ENCODE data around the gene SLC37A1.

The SLC37A1 gene

DNA sequence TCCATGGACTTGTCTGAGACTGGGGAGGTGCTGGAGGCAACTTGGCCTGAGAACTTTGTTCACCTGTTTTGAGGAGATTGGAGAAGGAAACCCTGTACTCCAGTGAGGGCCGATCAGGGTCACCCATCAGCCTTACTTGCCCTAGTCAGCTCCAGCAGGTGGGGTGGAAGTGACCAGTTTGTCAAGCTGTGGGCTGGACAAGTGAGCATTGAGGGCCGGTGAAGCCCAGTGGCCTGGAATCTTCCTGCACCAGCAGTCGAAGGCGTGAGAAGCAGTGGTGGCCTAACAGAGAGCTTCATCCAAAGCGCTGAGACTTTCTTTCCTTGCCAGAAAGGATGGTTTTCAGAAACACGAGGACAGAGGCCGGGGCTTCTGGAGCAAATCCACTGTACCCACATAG lies 9.6 kb downstream of the SLC37A1 start:
- WGBS (ENCODE audit: extremely low coverage, insufficient coverage, low lambda C conversion rate), result no CpG with 5 or more reads among the region's 7 CpGs
- Histone ChIP-seq H3K4me2 (ENCODE audit: low read length) (no peak overlapping the region), H2BK5ac (ENCODE audit: low read length) (no peak overlapping the region), H3K36me3 (ENCODE audit: control insufficient read depth, insufficient read depth, low read length) (no peaks in the 10 kb centered on the region), H3K27me3 (ENCODE audit: insufficient read depth, low read length, poor library complexity) (no peaks in the 10 kb centered on the region), H3K23ac (ENCODE audit: low read length) (no peak overlapping the region), H2BK15ac (replicated peaks; ENCODE audit: low read depth) (no peak overlapping the region), H3K4me1 (ENCODE audit: control insufficient read depth, low read depth, low read length) (peaks cover 6% of the 10 kb centered on the region), H2AK5ac (ENCODE audit: low read length) (peak overlapping the region; percentile 30), H3K27ac (ENCODE audit: low read depth, low read length) (no peak overlapping the region), H4K8ac (ENCODE audit: low read depth, low read length) (no peak overlapping the region), H3K56ac (ENCODE audit: low read length) (no peak overlapping the region), H3K79me2 (ENCODE audit: control insufficient read depth, insufficient read depth, low read length) (no peaks in the 10 kb centered on the region), H2BK120ac (ENCODE audit: low read depth, low read length) (no peak overlapping the region), H3K4me3 (ENCODE audit: low read length) (no peak overlapping the region), H4K5ac (ENCODE audit: low read length) (no peak overlapping the region), H3K79me1 (ENCODE audit: low read length) (no peaks in the 10 kb centered on the region), H3K9ac (ENCODE audit: low read length) (no peak overlapping the region), H3K18ac (ENCODE audit: low read length) (no peak overlapping the region), H3K4ac (ENCODE audit: low read depth, low read length) (no peak overlapping the region)
- DNase-seq, result no peak

DNA sequence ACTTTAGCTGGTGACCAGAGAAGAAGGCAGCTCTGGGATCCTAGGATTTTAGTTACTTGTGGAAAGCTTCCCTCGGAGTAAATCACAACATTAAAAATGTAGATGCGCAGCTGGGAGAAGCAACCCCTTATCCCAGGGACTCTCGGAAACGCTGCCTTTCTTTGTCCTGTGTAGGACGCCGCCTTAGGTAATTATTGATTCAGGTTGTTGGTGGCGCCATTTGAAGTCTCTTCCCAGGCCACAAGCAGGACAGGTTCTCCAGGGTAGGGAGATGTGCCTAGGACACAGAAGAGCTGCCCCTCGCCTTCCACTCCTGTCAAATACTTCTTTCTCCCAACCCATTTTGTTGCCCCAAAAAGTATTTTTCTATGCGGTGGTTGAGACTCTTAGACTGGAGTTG lies 10.3 kb downstream of the SLC37A1 start:
- Histone ChIP-seq H2BK5ac (ENCODE audit: low read length) (no peak overlapping the region), H3K4me2 (ENCODE audit: low read length) (no peak overlapping the region), H3K4me3 (ENCODE audit: low read length) (no peak overlapping the region), H3K4ac (ENCODE audit: low read depth, low read length) (no peak overlapping the region), H2BK15ac (replicated peaks; ENCODE audit: low read depth) (no peak overlapping the region), H4K8ac (ENCODE audit: low read depth, low read length) (no peak overlapping the region), H3K79me2 (ENCODE audit: control insufficient read depth, insufficient read depth, low read length) (no peaks in the 10 kb centered on the region), H3K27me3 (ENCODE audit: insufficient read depth, low read length, poor library complexity) (no peaks in the 10 kb centered on the region), H3K23ac (ENCODE audit: low read length) (no peak overlapping the region), H3K18ac (ENCODE audit: low read length) (no peak overlapping the region), H3K9ac (ENCODE audit: low read length) (no peak overlapping the region), H2AK5ac (ENCODE audit: low read length) (no peak overlapping the region), H3K4me1 (ENCODE audit: control insufficient read depth, low read depth, low read length) (peaks cover 6% of the 10 kb centered on the region), H3K27ac (ENCODE audit: low read depth, low read length) (no peak overlapping the region), H4K5ac (ENCODE audit: low read length) (no peak overlapping the region), H3K36me3 (ENCODE audit: control insufficient read depth, insufficient read depth, low read length) (no peaks in the 10 kb centered on the region), H3K56ac (ENCODE audit: low read length) (no peak overlapping the region), H3K79me1 (ENCODE audit: low read length) (no peaks in the 10 kb centered on the region), H2BK120ac (ENCODE audit: low read depth, low read length) (no peak overlapping the region)
- DNase-seq, result no peak
- WGBS (ENCODE audit: extremely low coverage, insufficient coverage, low lambda C conversion rate), result no CpG with 5 or more reads among the region's 9 CpGs

DNA sequence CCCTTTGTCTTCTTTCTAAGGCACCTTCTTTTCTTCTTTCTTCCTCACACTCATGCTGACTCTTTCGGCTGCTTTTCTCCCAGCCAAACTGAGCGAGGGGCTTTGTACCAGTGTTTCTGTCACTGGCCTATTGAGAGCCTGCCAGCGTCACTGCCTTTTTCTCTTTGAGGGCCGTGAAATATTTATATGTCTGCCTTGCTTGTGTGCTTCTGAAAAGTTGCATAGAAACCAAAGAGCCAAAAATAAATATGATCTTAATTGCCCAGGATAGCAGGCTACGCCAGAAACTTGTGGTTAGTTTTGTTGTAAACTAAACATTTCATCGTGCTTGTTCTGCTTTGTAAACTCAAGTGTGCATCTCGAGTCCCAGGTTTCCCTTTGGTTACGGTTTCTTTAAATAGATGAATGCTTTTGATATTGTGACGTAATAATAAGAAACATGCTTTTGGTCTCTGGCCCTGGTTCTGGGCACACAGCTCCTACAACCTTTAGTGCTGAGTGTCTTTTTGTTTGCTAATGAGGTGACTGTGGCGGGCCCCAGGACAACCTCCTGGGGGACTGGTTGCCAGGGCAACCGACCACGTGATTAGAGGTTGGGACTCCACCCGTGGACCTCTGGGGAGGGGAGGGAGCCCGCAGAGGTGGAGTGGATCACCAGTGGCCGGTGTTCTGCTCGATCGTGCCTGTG lies 10.8 kb downstream of the SLC37A1 start:
- DNase-seq, result peak; percentile 82
- no CpG with 5 or more reads among the region's 17 CpGs for WGBS (ENCODE audit: extremely low coverage, insufficient coverage, low lambda C conversion rate)
- Histone ChIP-seq H2AK5ac (ENCODE audit: low read length) (no peak overlapping the region), H4K8ac (ENCODE audit: low read depth, low read length) (no peak overlapping the region), H2BK15ac (replicated peaks; ENCODE audit: low read depth) (no peak overlapping the region), H4K5ac (ENCODE audit: low read length) (no peak overlapping the region), H2BK5ac (ENCODE audit: low read length) (no peak overlapping the region), H3K79me1 (ENCODE audit: low read length) (no peaks in the 10 kb centered on the region), H3K23ac (ENCODE audit: low read length) (no peak overlapping the region), H3K18ac (ENCODE audit: low read length) (no peak overlapping the region), H2BK120ac (ENCODE audit: low read depth, low read length) (no peak overlapping the region), H3K4me1 (ENCODE audit: control insufficient read depth, low read depth, low read length) (peaks cover 6% of the 10 kb centered on the region), H3K9ac (ENCODE audit: low read length) (peak overlapping the region; percentile 44), H3K79me2 (ENCODE audit: control insufficient read depth, insufficient read depth, low read length) (no peaks in the 10 kb centered on the region), H3K4ac (ENCODE audit: low read depth, low read length) (no peak overlapping the region), H3K27me3 (ENCODE audit: insufficient read depth, low read length, poor library complexity) (no peaks in the 10 kb centered on the region), H3K36me3 (ENCODE audit: control insufficient read depth, insufficient read depth, low read length) (no peaks in the 10 kb centered on the region), H3K27ac (ENCODE audit: low read depth, low read length) (no peak overlapping the region), H3K4me3 (ENCODE audit: low read length) (no peak overlapping the region), H3K56ac (ENCODE audit: low read length) (peak overlapping the region; percentile 65), H3K4me2 (ENCODE audit: low read length) (peak overlapping the region; percentile 44)

DNA sequence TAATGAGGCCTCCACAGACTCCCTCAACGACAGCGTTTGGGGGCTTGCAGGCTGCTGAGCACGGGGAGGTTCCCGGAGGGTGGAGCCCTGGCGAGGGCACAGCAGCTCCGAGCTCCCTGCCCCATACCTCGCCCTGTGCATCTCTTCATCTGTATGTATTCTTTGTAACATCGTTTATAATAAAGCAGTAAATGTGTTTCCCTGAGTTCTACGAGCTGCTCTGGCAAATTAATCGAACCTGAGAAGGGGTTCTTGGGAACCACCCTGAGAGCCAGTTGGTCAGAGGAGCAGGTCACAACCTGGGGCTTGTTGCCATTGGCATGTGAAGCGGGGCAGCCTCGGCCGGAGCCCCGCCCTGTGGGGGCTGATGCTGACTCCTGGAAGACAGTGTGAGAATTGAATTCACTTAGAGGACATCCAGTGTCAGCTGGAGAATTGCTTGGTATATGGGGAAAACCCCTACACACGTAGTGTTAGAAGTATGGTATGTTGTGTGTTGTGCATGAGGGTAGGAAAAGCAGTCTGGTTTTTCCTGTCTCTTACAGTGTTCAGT lies 11.5 kb downstream of the SLC37A1 start:
- Histone ChIP-seq H2AK5ac (ENCODE audit: low read length) (no peak overlapping the region), H3K4me1 (ENCODE audit: control insufficient read depth, low read depth, low read length) (peaks cover 6% of the 10 kb centered on the region), H3K36me3 (ENCODE audit: control insufficient read depth, insufficient read depth, low read length) (no peaks in the 10 kb centered on the region), H4K8ac (ENCODE audit: low read depth, low read length) (no peak overlapping the region), H3K4ac (ENCODE audit: low read depth, low read length) (no peak overlapping the region), H3K79me2 (ENCODE audit: control insufficient read depth, insufficient read depth, low read length) (no peaks in the 10 kb centered on the region), H3K23ac (ENCODE audit: low read length) (no peak overlapping the region), H3K27ac (ENCODE audit: low read depth, low read length) (no peak overlapping the region), H3K4me2 (ENCODE audit: low read length) (peak overlapping the region; percentile 44), H2BK15ac (replicated peaks; ENCODE audit: low read depth) (no peak overlapping the region), H3K79me1 (ENCODE audit: low read length) (no peaks in the 10 kb centered on the region), H3K27me3 (ENCODE audit: insufficient read depth, low read length, poor library complexity) (no peaks in the 10 kb centered on the region), H2BK5ac (ENCODE audit: low read length) (no peak overlapping the region), H3K9ac (ENCODE audit: low read length) (peak overlapping the region; percentile 44), H2BK120ac (ENCODE audit: low read depth, low read length) (no peak overlapping the region), H3K18ac (ENCODE audit: low read length) (no peak overlapping the region), H3K4me3 (ENCODE audit: low read length) (no peak overlapping the region), H3K56ac (ENCODE audit: low read length) (peak overlapping the region; percentile 65), H4K5ac (ENCODE audit: low read length) (no peak overlapping the region)
- no CpG with 5 or more reads among the region's 15 CpGs for WGBS (ENCODE audit: extremely low coverage, insufficient coverage, low lambda C conversion rate)
- DNase-seq, result peak; percentile 49

DNA sequence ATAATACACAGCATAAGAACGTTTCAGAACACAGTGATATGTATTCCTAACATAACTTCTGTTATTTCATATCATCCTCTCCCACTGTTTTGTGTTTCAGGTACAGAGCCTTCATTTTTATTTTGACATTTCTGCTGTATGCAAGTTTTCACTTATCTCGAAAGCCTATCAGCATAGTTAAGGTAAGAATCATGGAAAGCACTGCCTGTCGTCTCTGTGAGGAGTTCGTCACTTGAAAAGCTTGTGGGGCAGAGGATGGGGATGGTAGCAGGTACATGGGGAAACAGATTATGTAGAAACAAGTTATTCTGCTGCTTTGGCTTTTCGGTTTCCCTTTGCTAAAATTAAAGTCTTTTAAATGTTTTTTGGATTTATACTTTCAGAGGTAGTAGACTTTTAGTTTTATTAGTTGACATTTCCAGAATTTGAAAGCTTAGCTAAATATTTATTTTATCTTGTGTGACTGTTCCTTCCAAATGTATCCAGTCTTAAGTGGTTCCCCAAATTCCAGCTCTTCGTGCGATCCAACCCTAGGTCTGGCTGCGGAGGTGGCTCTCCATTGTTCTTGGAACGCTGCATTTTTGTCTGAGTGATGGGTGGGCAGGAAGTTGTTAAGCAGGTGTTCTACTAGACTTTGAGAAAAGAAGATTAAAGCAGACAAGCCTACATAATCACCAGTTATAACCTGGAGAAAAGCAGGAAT lies 12.2 kb downstream of the SLC37A1 start:
- H3K36me3 ChIP-seq (ENCODE audit: control insufficient read depth, insufficient read depth, low read length), result no peaks in the 10 kb centered on the region
- no peaks in the 10 kb centered on the region for H3K79me2 ChIP-seq (ENCODE audit: control insufficient read depth, insufficient read depth, low read length)
- H3K4me3 ChIP-seq (ENCODE audit: low read length), result no peak overlapping the region
- no peaks in the 10 kb centered on the region for H3K27me3 ChIP-seq (ENCODE audit: insufficient read depth, low read length, poor library complexity)
- H3K9ac ChIP-seq (ENCODE audit: low read length), result no peak overlapping the region
- no peak overlapping the region for H3K27ac ChIP-seq (ENCODE audit: low read depth, low read length)
- peaks cover 6% of the 10 kb centered on the region for H3K4me1 ChIP-seq (ENCODE audit: control insufficient read depth, low read depth, low read length)
- H4K8ac ChIP-seq (ENCODE audit: low read depth, low read length), result no peak overlapping the region
- WGBS (ENCODE audit: extremely low coverage, insufficient coverage, low lambda C conversion rate), result no CpG with 5 or more reads among the region's 9 CpGs
- no peaks in the 10 kb centered on the region for H3K79me1 ChIP-seq (ENCODE audit: low read length)
- no peak overlapping the region for H2BK5ac ChIP-seq (ENCODE audit: low read length)
- H3K4ac ChIP-seq (ENCODE audit: low read depth, low read length), result no peak overlapping the region
- no peak overlapping the region for H2BK15ac ChIP-seq (replicated peaks; ENCODE audit: low read depth)
- DNase-seq, result no peak
- no peak overlapping the region for H2AK5ac ChIP-seq (ENCODE audit: low read length)
- no peak overlapping the region for H2BK120ac ChIP-seq (ENCODE audit: low read depth, low read length)
- no peak overlapping the region for H4K5ac ChIP-seq (ENCODE audit: low read length)
- H3K56ac ChIP-seq (ENCODE audit: low read length), result no peak overlapping the region
- no peak overlapping the region for H3K4me2 ChIP-seq (ENCODE audit: low read length)
- no peak overlapping the region for H3K18ac ChIP-seq (ENCODE audit: low read length)
- H3K23ac ChIP-seq (ENCODE audit: low read length), result no peak overlapping the region
